Measurements from ENCODE around the gene CCR8.

GRCh38 chr3:39287216-39288164 is 42.0 kb upstream of the CCR8 start:
- TF ChIP-seq CTCF (IDR thresholded peaks at IDR 0.05) (no peak), POLR2A (IDR thresholded peaks at IDR 0.05) (no peak)

Data from Peyer's patch (tissue), 4 donors.